DLD1 (cell line): Measurements from ENCODE around the gene AGMO.

Experiments
- in situ Hi-C: cut with HindIII; loops from 2 replicates; pipeline ENCODE4 v1.10.0; 2017; ENCODE audit warnings: low sequenced_read_pairs

AGMO gene

GRCh38 chr7:15462721-15463389 is 99.0 kb downstream of the AGMO start:
- in situ Hi-C loops: no loop called here

DNA sequence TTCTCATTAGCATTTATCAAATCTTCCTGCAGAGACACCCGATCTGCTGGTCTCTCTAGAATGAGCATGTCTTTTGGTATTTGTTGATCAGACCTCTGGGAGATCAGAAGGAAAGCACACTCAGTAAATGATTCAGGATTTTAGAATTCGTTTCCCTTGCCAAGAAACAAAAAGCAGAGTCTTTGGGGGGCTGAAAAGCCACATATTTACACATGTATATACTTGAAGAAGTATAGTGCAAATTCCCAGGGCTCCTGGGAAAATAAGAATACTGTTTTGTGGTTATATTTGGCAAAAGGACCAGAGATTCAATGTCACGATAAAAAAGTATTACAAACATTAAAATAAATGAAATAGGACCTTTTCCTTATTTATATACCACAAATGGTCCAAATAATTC is 100.2 kb downstream of the AGMO start:
- in situ Hi-C loops: no loop called here

DNA sequence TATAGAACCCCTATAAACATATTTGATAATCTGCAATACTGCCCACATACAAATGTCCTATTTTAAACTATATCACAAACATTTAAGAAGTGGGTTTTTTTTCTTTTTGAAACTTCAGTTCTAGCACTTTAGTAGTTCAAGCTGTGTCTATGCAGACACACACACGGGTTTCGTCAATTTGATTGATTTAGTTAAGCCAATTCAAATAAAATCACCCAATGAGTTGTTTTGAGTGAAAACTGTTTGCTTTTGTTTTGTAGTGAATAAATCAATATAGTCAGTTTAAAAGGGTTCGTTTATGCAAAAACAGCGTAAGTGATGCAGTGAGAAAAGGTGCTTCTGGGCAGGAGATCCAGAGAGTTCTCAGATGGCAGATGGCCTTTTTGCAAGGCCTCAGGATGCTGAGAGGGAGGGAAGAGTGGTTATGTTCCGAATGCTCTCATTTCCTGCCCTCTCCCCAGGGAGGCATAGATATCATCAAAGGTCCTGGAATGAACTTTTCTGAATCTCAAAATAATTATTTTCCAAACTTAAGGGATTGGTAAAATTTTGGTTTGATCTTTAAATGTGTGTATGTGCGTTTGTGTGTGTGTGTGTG is 102.7 kb downstream of the AGMO start:
- in situ Hi-C loops: no loop called here

DNA sequence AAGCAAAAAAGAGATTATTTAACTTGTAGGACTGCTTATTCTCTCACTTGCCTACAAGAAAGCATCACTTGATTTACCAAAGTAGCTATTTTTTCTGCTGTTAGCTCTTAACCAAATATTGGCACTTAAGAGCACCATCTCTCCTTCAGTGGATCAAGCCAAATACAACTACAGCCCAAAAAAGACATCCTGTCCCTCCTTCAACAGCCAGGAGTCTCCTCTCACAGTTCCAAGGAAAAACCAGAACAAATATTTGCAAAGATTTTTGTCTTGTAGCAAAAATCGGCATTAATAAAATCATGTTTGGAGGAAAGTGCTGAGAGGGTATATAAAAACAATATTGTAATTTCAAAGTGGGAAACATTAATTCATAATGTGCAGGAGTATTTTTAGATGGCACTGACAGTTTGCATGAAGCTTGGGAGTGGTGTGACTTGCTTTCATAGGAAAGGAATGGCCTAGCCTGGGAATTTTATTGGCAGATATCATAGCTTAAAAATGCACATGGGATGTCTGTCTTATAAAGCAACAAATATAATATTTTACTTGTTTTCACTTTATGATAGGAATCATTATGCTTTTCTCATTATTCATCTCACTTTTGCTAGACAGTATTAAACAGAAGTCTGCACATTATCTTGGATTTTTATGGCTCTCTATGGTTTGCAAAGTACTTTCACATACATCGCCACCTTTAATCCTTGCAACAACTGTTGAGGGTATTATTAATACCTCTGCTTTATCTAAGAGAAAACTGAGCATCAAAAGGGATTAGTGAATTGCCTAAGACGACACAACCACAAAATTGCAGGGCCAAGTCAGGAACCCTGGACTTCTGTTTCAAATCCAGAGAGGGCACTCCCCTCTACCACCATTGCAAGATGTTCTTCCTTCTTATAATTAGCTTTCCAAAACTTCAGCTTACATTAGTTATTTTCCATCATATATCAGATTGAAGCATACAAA is 103.5 kb downstream of the AGMO start:
- in situ Hi-C loops: no loop called here

DNA sequence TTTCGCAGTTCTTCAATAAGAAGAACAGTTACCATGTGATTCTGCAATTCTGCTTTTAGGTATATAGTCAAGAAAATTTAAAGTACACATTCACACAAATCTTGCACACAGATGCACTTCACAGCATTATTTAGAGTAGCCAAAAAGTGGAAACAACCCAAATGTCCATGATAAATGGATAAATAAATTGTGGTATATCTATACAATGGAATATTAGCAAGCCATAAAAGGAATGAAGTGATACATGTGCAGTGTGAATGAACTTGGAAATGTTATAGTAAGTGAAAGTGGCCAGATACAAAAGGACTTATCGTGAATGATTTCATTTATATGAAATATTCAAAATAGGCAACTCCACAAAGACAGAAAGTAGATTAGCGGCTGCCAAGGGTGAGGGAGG is 109.1 kb downstream of the AGMO start:
- in situ Hi-C loops: no loop called here

- in situ Hi-C loops: no loop called here
Measured at GRCh38 chr7:15446722-15447121, 115.1 kb downstream of the AGMO start.

- in situ Hi-C loops: no loop called here
Measured at GRCh38 chr7:15446280-15446679, 115.5 kb downstream of the AGMO start.

DNA sequence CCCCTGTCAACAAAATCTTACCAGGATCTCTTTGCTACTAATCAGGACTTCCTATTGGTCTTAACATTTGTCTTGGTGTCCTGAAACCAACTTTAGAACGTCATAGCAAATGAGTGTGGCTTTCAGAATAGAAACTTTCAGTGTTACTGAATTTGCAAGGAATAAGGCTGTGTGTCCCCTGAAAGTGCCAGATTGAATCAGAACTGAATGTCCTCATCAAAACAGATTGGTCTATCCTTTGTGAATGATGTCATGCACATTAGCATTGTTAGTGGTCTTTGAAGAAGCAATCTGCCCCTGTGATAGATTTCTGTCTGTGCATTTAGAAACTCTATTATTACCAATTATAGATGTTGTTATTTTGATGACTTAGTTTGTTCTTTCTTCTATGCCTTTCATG is 119.9 kb downstream of the AGMO start:
- in situ Hi-C loops: no loop called here

DNA sequence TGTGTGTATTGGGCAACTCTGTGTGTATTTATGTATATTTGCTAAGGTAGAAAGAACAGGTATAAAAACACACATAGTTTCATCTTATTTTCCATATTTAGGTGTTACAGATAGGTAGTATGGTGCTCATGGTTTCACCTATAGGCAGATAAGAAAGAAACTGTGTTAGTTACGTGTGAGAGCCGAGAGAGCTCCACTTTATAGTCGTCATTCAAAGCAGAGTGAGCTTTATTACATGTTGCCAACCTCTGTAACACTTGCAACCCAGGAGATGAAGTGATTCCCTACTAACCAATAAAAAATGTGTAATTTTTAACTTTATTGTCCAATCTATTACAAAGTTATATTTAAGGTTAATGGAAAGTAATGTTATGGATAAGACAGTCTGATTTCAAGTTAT is 121.3 kb downstream of the AGMO start:
- in situ Hi-C loops: no loop called here

- in situ Hi-C loops: no loop called here
Measured at GRCh38 chr7:15439853-15440252, 122.0 kb downstream of the AGMO start.

GRCh38 chr7:15433151-15433550 is 128.7 kb downstream of the AGMO start:
- in situ Hi-C loops: no loop called here

GRCh38 chr7:15430911-15431310 is 130.9 kb downstream of the AGMO start:
- in situ Hi-C loops: no loop called here

DNA sequence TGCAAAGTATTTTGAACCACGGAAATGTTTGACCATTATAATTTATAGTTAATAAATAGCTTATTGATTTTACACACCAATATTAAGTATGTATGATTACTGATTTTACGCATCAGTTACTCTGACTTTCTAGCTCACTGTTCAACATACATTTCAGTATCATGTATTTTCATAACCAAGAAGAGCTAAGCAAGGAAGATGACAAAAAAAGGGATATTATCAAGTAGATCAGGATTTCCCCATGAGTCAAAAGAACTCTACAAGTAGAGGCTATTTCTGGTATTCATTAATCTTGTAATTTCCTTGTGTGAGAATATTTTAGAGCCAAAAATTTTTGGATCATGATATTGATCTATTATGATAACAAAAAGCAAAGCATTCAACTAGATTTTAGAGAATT is 131.6 kb downstream of the AGMO start:
- in situ Hi-C loops: no loop called here

GRCh38 chr7:15424468-15424867 is 137.3 kb downstream of the AGMO start:
- in situ Hi-C loops: no loop called here

DNA sequence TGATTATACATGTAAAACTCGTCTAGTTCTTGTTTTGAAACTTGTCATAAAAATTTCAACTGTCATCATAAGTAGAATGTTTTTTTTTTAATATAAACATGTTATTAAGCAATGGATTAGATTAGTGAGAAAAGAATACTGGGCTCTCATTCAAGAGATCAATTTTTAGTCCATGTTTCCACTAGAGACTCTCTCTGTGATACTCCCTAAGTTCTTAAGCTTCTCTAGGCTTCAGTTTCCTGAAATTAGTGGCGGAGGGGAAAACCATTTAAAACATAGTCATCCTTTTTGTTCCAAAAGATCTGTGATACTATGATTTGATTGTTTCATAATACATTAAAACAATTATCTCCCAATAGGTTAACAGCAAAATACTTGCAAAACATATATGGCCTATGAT is 142.2 kb downstream of the AGMO start:
- in situ Hi-C loops: no loop called here

- in situ Hi-C loops: no loop called here
Measured at GRCh38 chr7:15418264-15418663, 143.6 kb downstream of the AGMO start.

DNA sequence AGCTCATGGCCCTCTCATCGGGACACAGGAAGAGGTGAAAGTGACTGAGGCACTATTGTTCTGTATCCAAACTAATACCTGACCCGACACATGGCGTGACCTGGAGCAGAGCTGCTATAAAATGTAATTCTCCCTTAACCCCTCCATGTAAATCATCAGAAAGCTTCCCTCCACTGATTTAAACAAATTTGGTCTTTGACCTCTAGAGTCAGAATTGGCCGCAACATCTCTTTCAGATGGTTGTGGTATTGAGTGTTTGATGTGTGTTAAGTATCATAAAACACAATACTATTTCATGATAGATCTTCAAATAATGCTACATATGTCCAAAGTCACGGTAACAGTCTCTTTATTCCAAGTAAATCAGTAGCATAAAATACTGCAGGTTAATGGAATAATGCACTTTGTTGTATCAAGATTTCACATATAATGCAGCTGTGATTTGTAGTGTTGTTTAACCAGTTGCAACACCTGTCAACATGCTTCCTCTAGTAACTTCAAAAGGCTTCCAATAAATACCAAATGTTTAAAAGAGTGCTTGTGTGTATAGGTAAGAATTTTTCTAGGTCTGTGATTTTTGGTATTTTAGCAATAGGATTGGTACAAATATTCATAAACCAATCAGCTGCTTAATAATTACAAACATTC is 144.3 kb downstream of the AGMO start:
- in situ Hi-C loops: no loop called here

DNA sequence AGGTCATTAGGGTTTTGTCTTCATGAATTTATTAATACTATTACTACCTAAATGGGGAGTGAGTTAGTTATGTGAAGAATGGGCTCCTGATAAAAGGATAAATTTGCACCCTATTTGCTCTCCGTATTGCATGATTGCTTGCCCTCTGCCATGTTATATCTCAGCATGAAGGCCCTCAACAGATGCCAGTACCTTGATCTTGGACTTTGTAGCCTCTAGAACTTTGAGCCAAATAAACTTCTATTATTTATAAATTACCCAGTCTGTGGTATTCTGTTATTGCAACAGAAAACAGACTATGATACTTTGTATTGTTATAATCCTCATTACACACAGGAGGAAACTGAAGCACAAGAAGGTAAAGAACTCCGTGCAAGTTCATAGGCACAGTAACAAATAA is 150.8 kb downstream of the AGMO start:
- in situ Hi-C loops: no loop called here

- in situ Hi-C loops: no loop called here
Measured at GRCh38 chr7:15407910-15408309, 153.9 kb downstream of the AGMO start.

DNA sequence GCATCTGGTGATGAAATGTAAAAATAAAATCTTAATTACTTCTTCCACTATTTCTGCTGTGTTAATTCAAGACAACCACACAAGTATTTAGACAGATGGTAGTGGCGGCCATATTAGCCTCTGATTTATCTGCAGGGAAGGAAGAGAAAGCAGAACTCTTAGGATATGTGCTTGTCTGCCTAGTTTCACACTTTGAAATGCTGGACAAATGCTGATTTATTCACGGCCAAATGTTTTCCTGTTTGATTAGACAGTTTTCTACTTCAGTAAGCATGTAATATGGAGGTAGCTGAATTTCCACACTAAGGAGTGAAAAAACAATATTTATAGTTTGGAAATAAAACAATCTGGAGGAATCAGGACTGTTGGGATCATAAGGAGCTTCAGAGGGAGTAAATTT is 158.1 kb downstream of the AGMO start:
- in situ Hi-C loops: no loop called here

DNA sequence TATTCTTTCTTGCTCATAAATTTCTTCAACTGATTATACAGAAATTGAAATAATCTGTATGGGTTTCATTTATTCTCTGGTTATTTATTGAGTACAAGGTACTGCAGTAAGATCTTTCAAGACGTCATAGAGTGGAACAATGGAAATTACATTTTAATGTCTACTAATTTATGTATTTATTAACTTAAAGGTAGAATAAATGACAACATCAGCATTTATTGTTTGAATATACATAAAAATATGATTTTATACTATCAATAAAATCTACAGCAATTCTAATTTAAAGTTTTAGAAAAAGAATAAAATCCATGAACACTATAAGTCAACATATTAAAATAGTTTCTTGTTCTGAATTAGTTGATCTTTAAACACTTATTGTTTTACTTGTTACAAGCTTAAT is 158.5 kb downstream of the AGMO start:
- in situ Hi-C loops: no loop called here
